ENCODE results near the gene GRID1. TPM values are rescaled to one million over a fixed set of nuclear protein-coding genes. Genes with fewer than 3 reads are reported as not detected.

GRID1 gene
- total and polyA plus RNA-seq, 9 of the 15 experiments (the other 6 are each of a cell fraction or from before 2014, with no cell fraction given), result 0.01 to 7.2 (median 1.2) TPM

- no peak for FAIRE-seq
- no peak for DNase-seq (ENCODE audit: extremely low read depth in 1 of 4, low spot score in 3 of 4)
- Histone ChIP-seq H2AFZ (ENCODE audit: low read depth, low read length) (no peak overlapping the region), H3K27me3 (ENCODE audit: control insufficient read depth in 2 of 2, insufficient read depth in 2 of 2, low read length in 2 of 2) (no peaks in the 10 kb centered on the region), H3K36me3 (ENCODE audit: control insufficient read depth, insufficient read depth, low read length) (no peaks in the 10 kb centered on the region), H3K4me2 (ENCODE audit: insufficient read depth, low read length) (no peak overlapping the region), H3K79me2 (ENCODE audit: control insufficient read depth, insufficient read depth, low read length) (no peaks in the 10 kb centered on the region), H4K20me1 (replicated peaks; ENCODE audit: control insufficient read depth, insufficient read depth, low read length) (no peaks in the 10 kb centered on the region), H3K4me3 (no peak overlapping the region), H3K9me1 (ENCODE audit: control insufficient read depth, insufficient read depth, low read length) (no peaks in the 10 kb centered on the region), H3K9ac (ENCODE audit: insufficient read depth in 1 of 2, low read depth in 2 of 2, low read length in 2 of 2) (no peak overlapping the region), H3K9me3 (replicated peaks; ENCODE audit: control insufficient read depth, insufficient read depth, low read depth, low read length) (no peaks in the 10 kb centered on the region), H3K27ac (ENCODE audit: extremely low read depth, low read depth, low read length) (no peak overlapping the region), H3K4me1 (replicated peaks in 1 of 2; ENCODE audit: control insufficient read depth in 2 of 2, insufficient read depth in 2 of 2, low read length in 2 of 2) (peaks cover 0 to 3% of the 10 kb centered on the region in 2 experiments; a peak in 1 of 5 replicates)
- no TSS peak for BruUV-seq (replicated peaks)
- CTCF ChIA-PET (ENCODE audit: low intra/inter-chr PET ratio), result no interaction called here
- no peak for ATAC-seq
- WGBS (ENCODE audit: insufficient coverage, low coverage, missing lambda C conversion rate), result 0% methylated on average over 2 of the region's 2 CpGs
- in situ Hi-C loops (cut with MboI), result no loop called here
- POLR2A ChIA-PET, result no interaction called here
- intact Hi-C loops (cut with micrococcal nuclease), result no loop called here
- TF ChIP-seq THRA (IDR thresholded peaks at IDR 0.05), result no peak
- TF ChIP-seq CBFB (CRISPR knock-in tag; IDR thresholded peaks at IDR 0.05), result no peak
- no peak for TF ChIP-seq GTF2E2 (tag; IDR thresholded peaks at IDR 0.05)
- TF ChIP-seq SMARCC2 (IDR thresholded peaks at IDR 0.05; ENCODE audit: low read depth), result no peak
These were observed 765.9 kb downstream of the GRID1 start for GRCh38 chr10:85600744-85601081.

GRCh38 chr10:85600026-85600743, 766.4 kb downstream of the GRID1 start:
- Histone ChIP-seq H3K4me3 (no peak overlapping the region), H2AFZ (ENCODE audit: low read depth, low read length) (no peak overlapping the region), H3K27me3 (ENCODE audit: control insufficient read depth in 2 of 2, insufficient read depth in 2 of 2, low read length in 2 of 2) (no peaks in the 10 kb centered on the region), H3K9ac (ENCODE audit: insufficient read depth in 1 of 2, low read depth in 2 of 2, low read length in 2 of 2) (no peak overlapping the region), H3K4me2 (ENCODE audit: insufficient read depth, low read length) (no peak overlapping the region), H4K20me1 (replicated peaks; ENCODE audit: control insufficient read depth, insufficient read depth, low read length) (no peaks in the 10 kb centered on the region), H3K79me2 (ENCODE audit: control insufficient read depth, insufficient read depth, low read length) (no peaks in the 10 kb centered on the region), H3K36me3 (ENCODE audit: control insufficient read depth, insufficient read depth, low read length) (no peaks in the 10 kb centered on the region), H3K4me1 (replicated peaks in 1 of 2; ENCODE audit: control insufficient read depth in 2 of 2, insufficient read depth in 2 of 2, low read length in 2 of 2) (peaks cover 0 to 3% of the 10 kb centered on the region in 2 experiments; a peak in 1 of 5 replicates), H3K9me3 (replicated peaks; ENCODE audit: control insufficient read depth, insufficient read depth, low read depth, low read length) (no peaks in the 10 kb centered on the region), H3K9me1 (ENCODE audit: control insufficient read depth, insufficient read depth, low read length) (no peaks in the 10 kb centered on the region), H3K27ac (ENCODE audit: extremely low read depth, low read depth, low read length) (no peak overlapping the region)
- no TSS peak for BruUV-seq (replicated peaks)
- intact Hi-C loops (cut with micrococcal nuclease) (no loop called here), in situ Hi-C loops (cut with MboI) (no loop called here)
- ATAC-seq (no peak), FAIRE-seq (no peak), DNase-seq (ENCODE audit: extremely low read depth in 1 of 4, low spot score in 3 of 4) (no peak)
- WGBS (ENCODE audit: insufficient coverage, low coverage, missing lambda C conversion rate), result 2% methylated on average over 5 of the region's 5 CpGs
- ChIA-PET POLR2A (no interaction called here), CTCF (ENCODE audit: low intra/inter-chr PET ratio) (no interaction called here)
- TF ChIP-seq ZNF79 (CRISPR knock-in tag; IDR thresholded peaks at IDR 0.05; ENCODE audit: low read depth) (no peak), ZNF316 (IDR thresholded peaks at IDR 0.05) (peak; percentile 25; the same call in 1 of the 2 replicates), XRCC4 (IDR thresholded peaks at IDR 0.05; ENCODE audit: extremely low read depth, insufficient read depth, insufficient read length) (no peak), RBM34 (IDR thresholded peaks at IDR 0.05; ENCODE audit: borderline replicate concordance, insufficient read depth, low read length) (no peak)
